Measurements from ENCODE around the gene CAMK2D.

Gene CAMK2D

GRCh38 chr4:113483131-113483530 lies 278.4 kb downstream of the CAMK2D start:
- no peak for DNase-seq
- no peaks in the 10 kb centered on the region for H3K27me3 Mint-ChIP-seq
- no peak overlapping the region for H3K27ac Mint-ChIP-seq
- CTCF ChIA-PET = no interaction called here
- peaks cover 30% of the 10 kb centered on the region for H3K36me3 Mint-ChIP-seq
- H3K9me3 Mint-ChIP-seq = peaks cover 2% of the 10 kb centered on the region
- H3K4me3 Mint-ChIP-seq = no peak overlapping the region
- H3K4me1 Mint-ChIP-seq = no peaks in the 10 kb centered on the region

GRCh38 chr4:113482325-113482724 lies 279.2 kb downstream of the CAMK2D start:
- DNase-seq = no peak
- Mint-ChIP-seq H3K9me3 (peaks cover 2% of the 10 kb centered on the region), H3K36me3 (peaks cover 32% of the 10 kb centered on the region), H3K27ac (no peak overlapping the region), H3K4me1 (no peaks in the 10 kb centered on the region), H3K4me3 (no peak overlapping the region), H3K27me3 (no peaks in the 10 kb centered on the region)
- CTCF ChIA-PET = no interaction called here

- H3K9me3 Mint-ChIP-seq = peaks cover 5% of the 10 kb centered on the region
- H3K27ac Mint-ChIP-seq = no peak overlapping the region
- no peak for DNase-seq
- no peak overlapping the region for H3K4me3 Mint-ChIP-seq
- CTCF ChIA-PET = no interaction called here
- H3K36me3 Mint-ChIP-seq = peaks cover 33% of the 10 kb centered on the region
- H3K27me3 Mint-ChIP-seq = no peaks in the 10 kb centered on the region
- H3K4me1 Mint-ChIP-seq = peaks cover 1% of the 10 kb centered on the region
These were observed 279.7 kb downstream of the CAMK2D start for GRCh38 chr4:113481820-113482219.

- CTCF ChIA-PET = no interaction called here
- Mint-ChIP-seq H3K36me3 (peaks cover 42% of the 10 kb centered on the region), H3K4me1 (peaks cover 6% of the 10 kb centered on the region), H3K9me3 (peaks cover 12% of the 10 kb centered on the region), H3K4me3 (no peak overlapping the region), H3K27me3 (no peaks in the 10 kb centered on the region), H3K27ac (no peak overlapping the region)
- no peak for DNase-seq
These were observed 281.4 kb downstream of the CAMK2D start for GRCh38 chr4:113480109-113480508.

- no peak overlapping the region for H3K4me3 Mint-ChIP-seq
- peaks cover 41% of the 10 kb centered on the region for H3K36me3 Mint-ChIP-seq
- H3K27me3 Mint-ChIP-seq = no peaks in the 10 kb centered on the region
- H3K4me1 Mint-ChIP-seq = peaks cover 6% of the 10 kb centered on the region
- peaks cover 12% of the 10 kb centered on the region for H3K9me3 Mint-ChIP-seq
- CTCF ChIA-PET = no interaction called here
- no peak for DNase-seq
- H3K27ac Mint-ChIP-seq = no peak overlapping the region
These were observed 283.5 kb downstream of the CAMK2D start for GRCh38 chr4:113478032-113478431.

- Mint-ChIP-seq H3K4me1 (peaks cover 6% of the 10 kb centered on the region), H3K9me3 (peaks cover 12% of the 10 kb centered on the region), H3K27me3 (no peaks in the 10 kb centered on the region), H3K27ac (no peak overlapping the region), H3K36me3 (peaks cover 33% of the 10 kb centered on the region), H3K4me3 (no peak overlapping the region)
- DNase-seq = no peak
- CTCF ChIA-PET = interaction anchor here (1.0 kb wide), 1 partner anchor 26 kb away, joined by 3 read pairs; no protein-coding TSS in a partner anchor
These were observed 284.7 kb downstream of the CAMK2D start for GRCh38 chr4:113476800-113477199.

- peaks cover 6% of the 10 kb centered on the region for H3K4me1 Mint-ChIP-seq
- H3K27ac Mint-ChIP-seq = no peak overlapping the region
- DNase-seq = no peak
- H3K4me3 Mint-ChIP-seq = no peak overlapping the region
- peaks cover 38% of the 10 kb centered on the region for H3K36me3 Mint-ChIP-seq
- H3K9me3 Mint-ChIP-seq = peaks cover 12% of the 10 kb centered on the region
- CTCF ChIA-PET = no interaction called here
- H3K27me3 Mint-ChIP-seq = no peaks in the 10 kb centered on the region
These were observed 287.5 kb downstream of the CAMK2D start for GRCh38 chr4:113474017-113474416.

- H3K27me3 Mint-ChIP-seq = no peaks in the 10 kb centered on the region
- no peak overlapping the region for H3K27ac Mint-ChIP-seq
- no peak overlapping the region for H3K4me3 Mint-ChIP-seq
- DNase-seq = no peak
- peaks cover 6% of the 10 kb centered on the region for H3K4me1 Mint-ChIP-seq
- H3K36me3 Mint-ChIP-seq = peaks cover 29% of the 10 kb centered on the region
- H3K9me3 Mint-ChIP-seq = peaks cover 10% of the 10 kb centered on the region
- CTCF ChIA-PET = interaction anchor here (0.8 kb wide), 1 partner anchor 314 kb away, joined by 3 read pairs; no protein-coding TSS in a partner anchor
These were observed 288.7 kb downstream of the CAMK2D start for GRCh38 chr4:113472864-113473263.

GRCh38 chr4:113471146-113471860 lies 290.2 kb downstream of the CAMK2D start:
- peaks cover 2% of the 10 kb centered on the region for H3K9me3 Mint-ChIP-seq
- no peak overlapping the region for H3K27ac Mint-ChIP-seq
- DNase-seq = no peak
- no peaks in the 10 kb centered on the region for H3K4me1 Mint-ChIP-seq
- H3K36me3 Mint-ChIP-seq = peaks cover 20% of the 10 kb centered on the region
- H3K27me3 Mint-ChIP-seq = no peaks in the 10 kb centered on the region
- CTCF ChIA-PET = no interaction called here
- no peak overlapping the region for H3K4me3 Mint-ChIP-seq

GRCh38 chr4:113469926-113470325 lies 291.6 kb downstream of the CAMK2D start:
- H3K27me3 Mint-ChIP-seq = no peaks in the 10 kb centered on the region
- CTCF ChIA-PET = no interaction called here
- H3K9me3 Mint-ChIP-seq = no peaks in the 10 kb centered on the region
- no peak overlapping the region for H3K4me3 Mint-ChIP-seq
- DNase-seq = no peak
- H3K36me3 Mint-ChIP-seq = peaks cover 20% of the 10 kb centered on the region
- no peak overlapping the region for H3K27ac Mint-ChIP-seq
- H3K4me1 Mint-ChIP-seq = no peaks in the 10 kb centered on the region

- Mint-ChIP-seq H3K27ac (no peak overlapping the region), H3K36me3 (peaks cover 24% of the 10 kb centered on the region), H3K4me3 (no peak overlapping the region), H3K9me3 (no peaks in the 10 kb centered on the region), H3K4me1 (no peaks in the 10 kb centered on the region), H3K27me3 (no peaks in the 10 kb centered on the region)
- DNase-seq = no peak
- CTCF ChIA-PET = no interaction called here
These were observed 292.5 kb downstream of the CAMK2D start for GRCh38 chr4:113469023-113469390.

GRCh38 chr4:113468165-113469022 lies 293.1 kb downstream of the CAMK2D start:
- Mint-ChIP-seq H3K4me3 (no peak overlapping the region), H3K4me1 (no peaks in the 10 kb centered on the region), H3K36me3 (peaks cover 25% of the 10 kb centered on the region), H3K27ac (no peak overlapping the region), H3K9me3 (no peaks in the 10 kb centered on the region), H3K27me3 (no peaks in the 10 kb centered on the region)
- no peak for DNase-seq
- CTCF ChIA-PET = no interaction called here

GRCh38 chr4:113467581-113467980 lies 294.0 kb downstream of the CAMK2D start:
- peaks cover 23% of the 10 kb centered on the region for H3K36me3 Mint-ChIP-seq
- no peaks in the 10 kb centered on the region for H3K4me1 Mint-ChIP-seq
- CTCF ChIA-PET = no interaction called here
- H3K27me3 Mint-ChIP-seq = no peaks in the 10 kb centered on the region
- no peak for DNase-seq
- no peak overlapping the region for H3K4me3 Mint-ChIP-seq
- no peaks in the 10 kb centered on the region for H3K9me3 Mint-ChIP-seq
- no peak overlapping the region for H3K27ac Mint-ChIP-seq

GRCh38 chr4:113462286-113462685 lies 299.3 kb downstream of the CAMK2D start:
- Mint-ChIP-seq H3K36me3 (peaks cover 36% of the 10 kb centered on the region), H3K4me3 (no peak overlapping the region), H3K9me3 (no peaks in the 10 kb centered on the region), H3K27ac (no peak overlapping the region), H3K27me3 (no peaks in the 10 kb centered on the region), H3K4me1 (no peaks in the 10 kb centered on the region)
- CTCF ChIA-PET = interaction anchor here (0.6 kb wide), 1 partner anchor 523 kb away, joined by 5 read pairs; no protein-coding TSS in a partner anchor
- DNase-seq = no peak

- Mint-ChIP-seq H3K36me3 (peaks cover 43% of the 10 kb centered on the region), H3K4me1 (no peaks in the 10 kb centered on the region), H3K27ac (no peak overlapping the region), H3K4me3 (no peak overlapping the region), H3K27me3 (no peaks in the 10 kb centered on the region), H3K9me3 (no peaks in the 10 kb centered on the region)
- no peak for DNase-seq
- CTCF ChIA-PET = no interaction called here
These were observed 300.3 kb downstream of the CAMK2D start for GRCh38 chr4:113461281-113461680.

All from activated naive CD4-positive, alpha-beta T cell treated with anti-CD3 and anti-CD28 coated beads, Interleukin-2, amount 10 ng/mL, durations not matched to agents 7 days and 5 days (primary cell).